Activated CD4-positive, alpha-beta T cell treated with anti-CD3 and anti-CD28 coated beads, Interleukin-2, Interleukin-4, amounts not matched to agents 100 ng/mL and 50 ng/mL, durations not matched to agents 16 hours and 8 hours (primary cell): ENCODE measurements around the gene STAT4.
A peak's percentile ranks its signal among the peaks of the same experiment; 100 is the strongest.

Source experiments
- DNase-seq: peaks from one replicate; pipeline ENCODE4 v3.0.0-alpha.2; 2020; ENCODE audit warnings: low spot score

The STAT4 gene

DNA sequence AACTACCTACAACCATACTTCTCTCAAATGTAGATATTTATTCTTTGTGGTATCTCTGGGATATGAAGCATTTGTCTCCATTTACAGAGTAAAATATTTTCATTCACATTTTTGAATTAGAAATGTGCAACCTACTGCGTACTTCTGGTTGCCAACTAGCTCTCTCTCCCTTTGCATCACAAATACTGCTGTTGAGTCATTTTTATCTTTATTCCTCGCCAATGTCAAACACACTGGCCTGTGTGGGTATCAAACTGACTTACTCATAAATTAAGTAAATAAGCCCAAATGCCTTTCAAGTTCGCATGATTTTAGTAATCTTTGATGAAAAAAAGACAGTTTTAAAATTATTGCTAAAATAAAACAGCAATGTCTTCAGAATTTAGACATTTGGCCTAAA, 67.3 kb downstream of the STAT4 start:
- no peak for DNase-seq

DNA sequence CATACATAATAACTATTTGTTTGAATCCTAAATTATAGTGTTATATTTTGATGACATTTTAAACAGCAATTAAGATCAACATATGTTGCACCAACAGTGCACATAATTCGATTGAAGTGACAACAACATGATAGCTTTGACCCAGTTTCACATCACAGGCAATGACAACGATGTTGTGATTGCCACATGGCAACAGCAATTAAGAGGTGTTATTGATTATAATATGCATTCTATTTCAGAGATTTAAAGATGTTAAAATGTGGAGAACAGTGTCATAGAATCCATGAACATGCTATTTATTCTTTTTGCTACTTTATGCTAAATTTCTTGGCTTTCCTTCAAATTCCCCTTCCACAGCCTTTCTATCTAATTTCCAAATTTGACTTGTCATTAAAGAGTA, 68.5 kb downstream of the STAT4 start:
- no peak for DNase-seq

DNA sequence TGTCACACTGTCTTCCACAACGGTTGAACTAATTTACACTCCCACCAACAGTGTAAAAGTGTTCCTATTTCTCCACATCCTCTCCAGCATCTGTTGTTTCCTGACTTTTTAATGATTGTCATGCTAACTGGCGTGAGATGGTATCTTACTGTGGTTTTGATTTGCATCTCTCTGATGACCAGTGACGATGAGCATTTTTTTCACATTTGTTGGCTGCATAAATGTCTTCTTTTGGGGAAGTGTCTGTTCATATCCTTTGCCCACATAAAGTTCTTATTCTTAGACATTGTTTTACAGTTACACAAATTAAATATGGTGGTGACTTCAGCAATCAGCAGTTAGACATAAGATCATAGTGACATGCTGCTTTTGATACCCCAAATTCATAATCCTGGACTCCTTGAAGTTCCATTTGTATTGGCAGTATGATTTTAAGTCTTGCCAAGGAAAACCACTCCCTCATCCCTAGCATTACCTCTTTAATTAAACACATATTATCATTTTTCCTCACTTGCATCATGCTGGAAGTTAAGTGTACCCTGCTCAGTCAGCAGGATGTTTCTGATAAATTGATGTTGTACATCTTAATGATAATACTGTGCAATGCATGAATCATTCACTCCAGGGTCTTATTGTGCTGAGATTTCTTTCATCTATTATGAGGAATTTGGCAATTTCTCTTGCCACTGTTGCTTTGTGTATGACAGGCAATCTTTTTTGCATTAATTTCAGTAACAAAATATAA, 69.2 kb downstream of the STAT4 start:
- DNase-seq, result no peak

DNA sequence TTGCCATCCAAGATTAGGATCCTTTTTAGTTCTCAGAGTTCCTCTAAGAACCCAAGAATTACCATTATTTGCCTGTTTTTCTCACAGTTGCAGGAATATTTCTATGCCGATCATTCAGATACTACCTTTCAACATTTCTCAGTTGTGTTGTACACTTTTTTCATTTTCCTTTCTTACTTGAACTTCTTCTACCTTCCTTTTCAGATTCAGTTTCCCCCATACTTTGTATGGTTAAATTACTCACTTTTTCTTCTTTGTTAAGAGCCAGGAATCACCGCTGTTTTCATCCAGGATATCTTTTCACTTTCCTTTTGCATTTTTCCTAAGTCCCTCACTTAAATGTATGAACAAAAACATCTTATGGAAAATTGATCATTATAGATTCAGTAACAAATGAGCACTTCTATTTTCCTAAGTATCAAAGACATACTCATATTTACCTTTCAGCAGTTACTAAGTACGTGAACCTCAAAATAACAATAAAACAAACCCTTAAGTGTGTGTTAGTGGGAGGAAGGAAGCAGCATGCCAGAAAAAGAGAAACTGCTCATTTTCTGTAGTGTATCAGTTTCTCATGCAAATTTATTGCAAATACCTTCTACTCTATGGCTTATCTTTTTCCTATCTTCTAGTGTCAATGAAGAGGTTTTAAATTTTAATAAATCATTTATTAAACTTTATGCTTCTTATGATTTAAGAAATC, 72.5 kb downstream of the STAT4 start:
- DNase-seq, result no peak

DNA sequence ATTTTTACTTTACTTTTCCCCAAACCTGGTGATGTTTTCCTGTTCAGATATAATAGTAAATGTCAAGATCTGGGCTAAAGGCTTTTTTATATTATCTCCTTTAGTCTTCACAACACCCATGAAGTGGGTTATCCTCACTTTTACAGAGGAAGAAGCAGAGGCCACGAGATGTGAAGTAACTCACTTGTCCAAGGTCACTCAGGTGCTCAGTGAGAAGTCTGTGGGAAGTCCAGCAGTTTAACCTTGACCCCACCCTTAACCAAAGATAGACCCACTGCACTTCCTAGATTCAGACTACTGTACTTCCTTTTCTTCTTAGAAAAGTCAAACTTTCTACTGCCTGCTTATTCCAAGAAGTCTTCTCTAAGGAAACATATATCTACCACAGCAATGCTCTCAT, 80.5 kb downstream of the STAT4 start:
- no peak for DNase-seq

DNA sequence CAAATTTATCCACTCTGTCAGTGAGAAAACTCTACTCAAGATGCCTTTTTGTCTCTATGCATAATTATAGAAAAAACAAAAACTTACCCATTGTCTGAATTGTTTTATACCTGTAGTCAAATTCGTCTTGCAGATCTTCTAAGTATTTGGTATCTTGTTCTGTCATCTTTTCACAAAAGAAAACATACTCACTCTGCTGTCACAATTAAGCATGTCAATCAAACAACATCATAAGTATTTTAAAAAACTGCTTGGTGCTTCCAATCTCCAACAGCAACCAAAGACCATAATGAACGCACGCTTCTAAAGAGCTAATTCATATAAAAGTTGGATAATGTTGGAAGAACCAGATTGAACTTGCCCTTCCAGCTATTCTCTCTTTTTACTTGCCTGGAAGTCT, 81.2 kb downstream of the STAT4 start:
- DNase-seq, result no peak

DNA sequence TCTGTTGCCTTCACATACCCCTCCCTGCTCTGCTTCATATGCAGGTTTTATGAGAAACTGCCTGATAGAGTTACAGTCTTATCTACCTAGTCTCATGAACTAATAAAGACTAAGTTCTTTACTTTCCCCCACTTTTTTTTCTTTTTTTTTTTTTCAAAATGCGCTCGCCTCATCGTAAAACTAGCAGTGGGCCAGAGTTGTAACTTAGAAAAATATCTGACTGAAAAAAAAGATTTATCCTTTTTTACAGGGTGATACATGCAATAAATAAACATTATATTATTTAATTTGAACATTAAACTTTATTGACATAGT, 83.9 kb downstream of the STAT4 start:
- no peak for DNase-seq

DNA sequence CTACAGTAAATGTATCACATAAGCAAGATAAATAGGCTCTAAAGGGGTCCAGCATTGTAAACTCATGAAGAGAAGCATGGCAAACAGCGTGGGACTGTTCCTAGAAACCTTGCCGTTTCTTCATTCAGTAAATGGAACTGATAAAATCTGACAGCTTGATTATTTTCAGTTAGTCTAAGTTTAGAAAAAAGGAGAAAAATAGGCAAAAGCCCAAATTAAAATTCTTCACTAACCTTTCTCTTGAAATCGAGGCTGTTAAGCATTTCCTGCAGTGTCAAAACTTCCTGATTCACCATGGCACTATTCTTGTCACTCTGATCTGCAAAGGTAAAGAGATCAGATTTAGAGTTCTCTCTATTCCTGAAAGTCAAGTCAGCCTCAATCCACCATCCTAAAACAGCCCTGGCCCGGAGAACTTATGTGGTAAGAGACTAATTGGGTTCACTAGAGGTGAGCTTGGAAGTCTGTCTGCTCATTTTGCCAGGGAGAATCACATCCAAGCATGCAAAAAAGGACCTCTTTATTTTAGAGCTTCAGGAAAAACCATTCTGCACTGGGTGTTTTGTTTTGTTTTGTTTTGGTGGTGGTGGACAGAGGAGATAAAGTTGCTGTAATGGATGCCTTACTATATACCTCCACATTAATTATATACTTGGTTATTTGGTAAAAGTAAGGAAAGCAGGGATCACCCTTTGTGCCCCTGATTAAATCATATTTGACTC, 84.4 kb downstream of the STAT4 start:
- peak; percentile 30 for DNase-seq

DNA sequence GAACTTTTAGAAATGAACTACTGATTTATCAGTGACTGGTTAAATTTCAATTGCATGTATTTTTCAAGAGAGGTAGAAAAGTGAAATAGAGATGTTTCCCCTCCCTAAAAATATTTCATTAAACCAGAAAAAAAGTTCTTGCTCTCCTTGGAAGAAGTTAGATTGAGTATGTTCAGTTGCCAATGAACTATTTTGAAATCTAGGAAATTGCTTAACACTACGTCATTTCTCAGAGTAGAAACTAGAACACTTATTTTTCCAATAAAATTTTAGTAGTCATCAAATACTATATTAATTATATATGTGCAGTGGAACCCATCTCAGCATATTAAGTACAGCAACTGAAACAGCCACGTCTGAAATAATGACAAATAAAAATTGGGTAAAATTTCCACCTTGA, 85.0 kb downstream of the STAT4 start:
- no peak for DNase-seq

DNA sequence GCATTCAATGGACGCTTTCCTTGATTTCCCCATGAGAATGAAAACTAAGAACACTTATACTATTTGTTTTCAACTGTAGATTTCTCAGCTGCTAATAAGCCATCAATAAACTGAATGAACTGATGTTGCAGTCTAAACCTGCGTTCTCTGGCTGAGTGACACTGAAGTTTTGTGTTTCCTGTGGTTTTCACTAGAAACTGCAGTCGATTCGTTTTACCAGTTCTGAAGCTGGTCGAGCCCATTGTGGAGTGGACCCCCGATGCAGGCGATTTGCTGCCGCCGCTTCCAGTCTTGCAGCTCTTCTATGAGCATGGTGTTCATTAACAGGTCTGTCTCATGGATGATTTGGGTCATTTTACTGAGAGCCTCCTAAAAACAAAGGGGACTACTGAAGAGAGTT, 86.2 kb downstream of the STAT4 start:
- peak; percentile 80 for DNase-seq

DNA sequence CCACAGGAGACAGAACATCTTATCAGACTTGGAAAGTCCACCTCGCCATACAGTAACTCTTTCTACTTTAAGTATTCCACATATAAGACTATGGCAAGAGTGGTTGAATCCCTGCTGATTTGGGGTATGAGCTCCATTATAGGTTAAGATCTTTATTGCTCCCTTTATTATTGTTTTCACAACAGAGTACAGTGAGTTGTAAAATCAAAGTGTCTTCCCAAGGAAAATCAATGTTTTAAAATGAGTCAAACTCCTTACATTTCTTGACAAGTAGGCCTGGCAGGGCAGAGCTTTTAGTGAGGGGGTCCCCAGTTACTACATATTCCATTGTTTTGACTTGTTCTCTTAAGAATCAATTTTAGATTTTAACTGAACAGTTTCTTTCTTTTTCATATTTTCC, 87.2 kb downstream of the STAT4 start:
- no peak for DNase-seq

DNA sequence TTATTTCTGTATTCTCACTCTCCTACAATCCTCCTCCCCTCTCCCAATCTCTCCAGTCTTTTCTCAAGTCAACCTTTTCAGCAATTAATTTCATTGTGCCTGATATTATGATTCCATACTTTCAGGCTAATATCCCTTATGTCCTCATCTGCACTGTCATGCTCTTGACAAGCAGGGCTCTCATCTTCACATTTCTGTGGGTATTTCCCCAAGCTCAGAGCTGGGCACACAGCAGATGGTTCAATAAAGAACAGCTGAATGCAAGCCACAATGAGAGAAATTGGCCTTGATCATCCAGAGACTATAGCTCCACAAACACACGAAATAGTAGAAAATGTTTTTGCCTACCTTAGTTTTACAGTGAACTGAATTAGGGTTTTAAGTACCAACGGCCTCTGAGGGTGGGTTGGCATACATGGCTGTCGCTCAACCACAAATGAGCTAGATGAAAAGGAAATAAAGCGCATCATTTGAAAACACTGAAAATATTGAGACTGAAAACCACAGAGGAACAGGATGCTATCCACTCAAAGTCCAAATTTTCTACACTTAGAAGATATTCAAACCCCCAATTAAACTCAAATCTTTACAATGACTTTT, 89.3 kb downstream of the STAT4 start:
- DNase-seq, result peak; percentile 60

DNA sequence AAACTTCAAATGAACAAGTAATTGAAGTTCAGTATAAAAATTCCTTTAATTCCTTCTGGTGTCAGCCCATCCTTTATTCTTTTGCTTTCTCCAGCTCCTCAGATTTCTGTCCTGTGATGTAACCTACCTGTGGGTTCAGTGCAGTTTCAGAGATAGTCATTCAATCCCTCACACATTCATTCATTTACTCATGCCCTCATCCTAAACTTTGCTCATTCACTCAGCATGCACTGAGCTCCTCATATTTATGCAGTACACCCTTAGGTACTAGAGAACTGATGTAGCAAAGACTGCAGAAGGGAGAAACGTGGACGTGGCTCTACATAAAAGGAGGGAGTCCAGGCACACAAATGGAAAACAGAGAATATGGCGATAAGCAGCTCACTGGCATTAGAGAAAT, 91.5 kb downstream of the STAT4 start:
- DNase-seq, result peak; percentile 70

DNA sequence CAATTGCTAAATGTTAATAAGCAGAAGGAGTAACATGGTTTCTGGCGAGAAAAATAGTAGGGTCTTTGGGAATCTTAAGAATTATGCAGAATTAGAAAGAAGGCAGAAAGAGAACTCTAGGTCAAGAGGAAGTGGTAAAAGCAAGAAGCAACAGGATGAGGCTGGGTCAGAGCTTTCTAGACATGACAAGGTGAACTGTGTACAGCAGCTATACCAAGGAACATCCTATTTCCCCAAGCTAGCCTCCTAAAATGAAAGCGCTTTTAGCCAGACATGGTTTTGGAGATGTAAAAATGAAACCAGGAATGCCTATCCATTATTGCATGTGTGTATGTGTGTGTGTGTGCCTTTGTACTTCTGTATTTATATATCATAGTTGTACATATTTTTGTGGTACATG, 94.6 kb downstream of the STAT4 start:
- DNase-seq, result peak; percentile 62

DNA sequence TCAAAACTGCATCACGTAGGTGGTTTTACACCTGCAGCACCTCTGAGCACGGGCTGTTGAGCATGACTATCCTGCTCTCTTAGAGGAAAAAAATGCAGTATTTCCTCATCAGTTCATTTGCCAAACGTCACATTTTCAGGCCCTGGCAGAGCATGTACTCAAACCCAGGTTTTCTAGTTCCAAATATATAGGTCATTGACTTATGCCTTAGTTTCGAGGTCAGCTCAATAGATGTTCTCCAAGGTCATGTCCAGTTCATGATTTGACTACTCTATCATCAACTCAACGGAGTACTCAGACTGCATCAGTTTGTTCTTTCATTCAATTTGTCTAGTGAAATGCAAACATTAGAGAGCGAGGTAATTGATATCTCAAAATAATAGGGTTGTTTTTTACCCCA, 97.5 kb downstream of the STAT4 start:
- DNase-seq, result no peak

DNA sequence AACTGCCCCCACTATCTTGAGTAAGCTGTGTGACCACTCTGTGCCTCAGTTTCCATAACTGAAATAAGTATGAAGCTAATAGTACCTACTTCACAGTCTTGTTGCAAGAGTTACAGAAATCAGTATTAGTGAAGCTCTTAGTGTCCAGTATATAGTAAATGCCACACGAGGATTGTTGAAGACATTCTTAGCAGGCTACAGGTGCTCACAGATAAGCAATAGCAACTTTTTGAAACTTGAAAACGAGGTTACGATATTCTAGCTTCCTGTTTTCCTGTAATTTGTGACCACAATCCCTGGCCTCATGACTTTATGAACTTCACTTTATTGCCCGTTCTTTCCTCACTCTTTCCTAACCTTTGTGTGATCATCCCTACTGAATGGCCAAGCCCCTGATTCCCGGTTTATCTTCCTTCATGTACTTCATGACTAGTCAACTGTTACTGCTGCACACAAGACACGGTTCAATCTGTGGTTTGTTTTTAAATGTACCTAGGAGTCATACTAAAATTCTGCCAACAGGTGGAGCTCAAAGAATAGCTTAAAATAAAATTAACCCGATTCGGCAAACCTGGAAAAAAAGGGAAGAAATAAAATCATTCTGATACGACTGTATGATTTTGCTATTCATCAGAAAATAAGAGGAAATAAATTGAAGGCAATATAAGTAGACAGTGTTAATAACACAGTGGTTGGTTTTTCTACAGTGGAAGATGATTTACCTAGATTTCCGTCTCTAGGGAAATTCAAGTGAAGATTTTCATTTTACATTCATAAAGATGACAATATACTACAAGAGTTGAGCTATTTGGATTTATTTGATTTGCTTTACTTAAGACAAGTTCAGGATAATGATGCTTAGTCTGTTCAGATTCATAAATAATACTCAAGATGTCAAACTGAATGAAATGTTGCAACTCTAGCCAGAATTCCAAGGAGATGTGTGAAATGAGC, 98.7 kb downstream of the STAT4 start:
- DNase-seq, result peak; percentile 69

DNA sequence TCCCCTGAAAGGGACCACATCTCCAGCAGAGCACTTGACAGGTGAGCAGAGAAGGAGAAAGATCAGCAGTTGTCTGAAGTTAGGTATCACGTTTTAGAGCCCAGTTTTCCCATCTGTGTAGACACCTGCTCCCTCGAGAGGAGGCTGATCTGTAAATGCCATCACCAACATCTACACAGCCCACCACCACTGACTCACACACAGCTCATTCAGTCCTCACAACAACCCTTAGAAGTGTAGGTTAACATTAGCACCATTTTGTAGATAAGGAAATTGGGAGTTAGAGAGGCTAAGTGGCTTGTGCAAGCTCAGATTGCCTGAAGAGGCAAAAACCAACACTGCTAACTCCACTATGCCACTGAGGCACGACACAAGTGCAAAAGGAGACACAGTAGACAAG, 99.6 kb downstream of the STAT4 start:
- DNase-seq, result no peak

DNA sequence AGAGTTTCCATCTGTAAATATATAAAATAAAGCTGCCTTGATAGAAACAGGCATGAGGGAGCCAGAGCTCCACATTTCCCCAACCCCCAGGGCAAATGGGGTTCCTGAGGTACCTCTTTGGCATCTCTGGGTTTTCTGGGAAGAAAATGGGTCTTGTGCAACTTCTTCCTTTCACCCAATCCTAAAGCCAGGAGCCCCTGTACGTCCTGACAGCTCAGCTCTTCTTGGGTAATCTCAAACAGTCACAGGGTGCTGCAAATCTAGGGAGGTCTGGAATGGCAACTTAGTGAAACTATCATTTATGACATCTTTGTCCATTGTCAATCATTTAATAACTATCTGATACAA, 100.2 kb downstream of the STAT4 start:
- no peak for DNase-seq

DNA sequence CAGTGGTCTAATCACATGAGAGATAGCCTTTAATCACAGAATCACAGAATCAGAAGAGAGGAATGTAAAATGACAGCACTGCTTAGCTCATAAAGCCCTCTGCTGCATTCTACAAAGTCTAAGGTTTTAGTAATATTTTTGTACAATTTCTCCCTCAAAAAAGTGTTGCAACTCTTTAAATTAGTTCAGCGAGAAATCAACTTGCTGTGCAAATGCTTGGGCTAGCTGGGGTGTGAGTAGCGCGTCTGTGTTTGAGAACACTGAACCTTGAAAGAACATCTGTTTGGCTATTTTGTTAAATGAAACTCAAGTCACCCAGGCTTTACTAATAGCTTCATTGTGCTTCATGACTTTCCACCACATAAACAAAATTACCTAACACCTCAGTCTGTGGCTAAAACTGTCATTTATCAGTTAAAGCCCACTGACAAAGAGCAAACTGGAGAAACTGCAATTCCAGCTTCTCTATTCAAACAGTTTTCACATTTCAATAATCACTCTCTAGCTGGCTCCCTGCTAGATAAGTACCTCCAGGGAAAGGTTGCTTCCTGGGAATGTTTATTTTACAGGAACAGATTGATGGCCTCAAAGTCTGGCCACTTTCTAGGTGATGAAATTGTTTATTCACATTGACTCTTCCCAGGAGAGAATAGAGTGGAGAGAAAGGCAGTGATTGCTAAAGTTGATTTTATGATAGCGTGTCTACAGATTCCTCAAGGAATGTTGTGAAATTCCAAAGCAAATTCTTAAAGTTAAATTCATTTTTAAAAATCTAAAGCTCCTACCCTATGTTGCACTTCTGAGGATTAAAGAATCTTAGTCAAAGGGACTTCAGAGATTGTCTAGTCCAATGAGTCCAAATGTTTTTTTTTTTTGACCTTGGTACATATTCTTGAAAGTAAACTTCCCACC, 100.8 kb downstream of the STAT4 start:
- DNase-seq, result no peak

DNA sequence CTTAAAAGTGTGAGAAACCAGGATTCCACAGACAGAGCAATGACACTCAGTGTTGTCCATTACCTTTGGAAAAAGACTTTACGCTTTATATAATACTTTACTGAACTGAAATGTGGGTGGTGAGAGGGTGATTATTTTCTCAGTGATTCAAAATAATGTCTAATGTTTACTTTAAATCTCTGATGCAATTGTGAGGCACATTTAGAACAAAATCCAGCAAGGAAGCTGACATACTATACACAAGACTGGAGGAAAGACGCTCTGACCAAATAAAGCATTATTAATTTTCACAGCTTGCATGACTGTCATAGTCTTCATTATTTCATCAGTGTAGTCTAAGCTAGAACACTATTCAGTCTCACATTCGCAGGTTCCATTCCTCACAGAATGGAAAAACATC, 102.7 kb downstream of the STAT4 start:
- DNase-seq, result no peak

DNA sequence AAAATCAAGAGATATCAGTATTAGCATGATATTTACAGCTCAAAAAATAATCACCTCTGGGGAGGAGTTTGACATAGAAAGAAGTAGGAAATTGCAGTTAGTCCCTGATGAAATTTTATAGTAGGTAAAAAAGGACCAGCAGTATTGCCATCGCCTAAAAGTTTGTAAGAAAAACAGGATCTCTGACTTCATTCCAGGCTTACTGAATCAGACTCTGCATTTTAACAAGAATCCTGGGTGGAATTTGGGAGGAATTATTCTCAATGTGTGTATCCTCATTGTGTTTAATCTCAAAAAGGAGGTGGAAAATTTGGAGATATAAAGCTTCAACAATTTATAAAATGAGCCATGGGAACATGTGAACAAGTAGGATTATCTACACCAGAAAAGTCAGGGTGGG, 105.7 kb downstream of the STAT4 start:
- DNase-seq, result no peak
